SK-N-SH treated with all-trans-retinoic acid at 6 μM for 48 hours (cell line): ENCODE measurements around the gene RFX3.

Source experiments
- ARNTL ChIP-seq: fragments of 450-650 bp; formaldehyde crosslinking; IDR thresholded peaks from 2 replicates; pipeline ENCODE4 v1.5.0; 2020; ENCODE audit warnings: low read depth, mild to moderate bottlenecking, moderate library complexity, borderline replicate concordance
- CREB5 ChIP-seq: fragments of 250-450 bp; sonication (Bioruptor Pico); IDR thresholded peaks from 2 replicates; pipeline ENCODE4 v1.5.1; 2020; ENCODE audit warnings: low read depth, mild to moderate bottlenecking, moderate library complexity
- CSRNP3 ChIP-seq: fragments of 250-450 bp; sonication (Bioruptor Pico); IDR thresholded peaks from 2 replicates; pipeline ENCODE4 v1.5.1; 2021; ENCODE audit warnings: mild to moderate bottlenecking, moderate library complexity
- ESRRG ChIP-seq: fragments of 250-450 bp; sonication (Bioruptor Pico); IDR thresholded peaks from 2 replicates; pipeline ENCODE4 v1.6.1; 2021; ENCODE audit warnings: mild to moderate bottlenecking
- ISL1 ChIP-seq: fragments of 250-450 bp; sonication (Bioruptor Pico); IDR thresholded peaks from 2 replicates; pipeline ENCODE4 v2.1.2; 2022; ENCODE audit warnings: mild to moderate bottlenecking, moderate library complexity
- POU6F1 ChIP-seq: fragments of 250-450 bp; sonication (Bioruptor Pico); IDR thresholded peaks from 2 replicates; pipeline ENCODE4 v1.8.0; 2021; ENCODE audit warnings: low read depth, mild to moderate bottlenecking, moderate library complexity, borderline replicate concordance
- RARB ChIP-seq: fragments of 250-450 bp; sonication (Bioruptor Pico); IDR thresholded peaks from 2 replicates; pipeline ENCODE4 v1.8.0; 2021; ENCODE audit warnings: mild to moderate bottlenecking, moderate library complexity
- ZC3H10 ChIP-seq: fragments of 250-450 bp; sonication (Bioruptor Pico); IDR thresholded peaks from 2 replicates; pipeline ENCODE4 v1.5.1; 2021; ENCODE audit warnings: mild to moderate bottlenecking, moderate library complexity
- ZFP3 ChIP-seq: fragments of 250-450 bp; sonication (Bioruptor Pico); IDR thresholded peaks from 2 replicates; pipeline ENCODE4 v1.5.0; 2020; ENCODE audit warnings: mild to moderate bottlenecking, moderate library complexity
- ZFP30 ChIP-seq: fragments of 450-650 bp; formaldehyde crosslinking; IDR thresholded peaks from 2 replicates; pipeline ENCODE4 v1.5.0; 2022; ENCODE audit warnings: mild to moderate bottlenecking, moderate library complexity
- ZNF565 ChIP-seq: fragments of 450-650 bp; formaldehyde crosslinking; conservative IDR thresholded peaks from 2 replicates; pipeline ENCODE4 v1.5.0; 2020; ENCODE audit warnings: low read depth, mild to moderate bottlenecking, moderate library complexity
- ZNF8 ChIP-seq: fragments of 450-650 bp; formaldehyde crosslinking; IDR thresholded peaks from 2 replicates; pipeline ENCODE4 v1.5.0; 2020; ENCODE audit warnings: mild to moderate bottlenecking, moderate library complexity
- TF ChIP-seq, protein P1 (sequence below): fragments of 250-450 bp; sonication (Bioruptor Pico); IDR thresholded peaks from 2 replicates; pipeline ENCODE4 v1.8.0; 2020; ENCODE audit warnings: mild to moderate bottlenecking, moderate library complexity, borderline replicate concordance

DNA sequence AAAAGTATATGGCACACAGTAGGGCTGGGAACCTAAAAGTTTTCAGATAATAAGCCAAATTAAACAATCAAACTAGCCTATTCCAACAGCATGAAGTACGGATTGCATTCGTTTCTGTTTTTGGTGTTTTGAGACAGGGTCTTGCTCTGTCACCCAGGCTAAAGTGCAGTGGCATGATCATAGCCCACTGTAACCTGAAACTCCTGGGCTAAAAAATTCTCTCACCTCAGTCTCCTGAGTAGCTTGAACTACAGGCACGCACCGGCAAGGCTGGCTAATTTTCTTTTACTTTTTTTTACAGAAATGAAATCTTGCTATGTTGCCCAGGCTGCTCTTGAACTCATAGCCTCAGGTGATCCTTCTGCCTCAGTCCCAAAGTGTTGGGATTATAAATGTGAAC lies 5.2 kb downstream of the RFX3 start:
- TF ChIP-seq ARNTL (CRISPR knock-in tag) (no peak), ZFP3 (no peak), ZNF565 (CRISPR knock-in tag) (no peak), ZFP30 (CRISPR knock-in tag) (no peak), ISL1 (CRISPR knock-in tag) (no peak), CSRNP3 (no peak), ESRRG (no peak), RARB (no peak), CREB5 (CRISPR knock-in tag) (no peak), ZC3H10 (CRISPR knock-in tag) (no peak), ZNF8 (no peak), POU6F1 (CRISPR knock-in tag) (no peak)
- TF ChIP-seq, protein P1, sequence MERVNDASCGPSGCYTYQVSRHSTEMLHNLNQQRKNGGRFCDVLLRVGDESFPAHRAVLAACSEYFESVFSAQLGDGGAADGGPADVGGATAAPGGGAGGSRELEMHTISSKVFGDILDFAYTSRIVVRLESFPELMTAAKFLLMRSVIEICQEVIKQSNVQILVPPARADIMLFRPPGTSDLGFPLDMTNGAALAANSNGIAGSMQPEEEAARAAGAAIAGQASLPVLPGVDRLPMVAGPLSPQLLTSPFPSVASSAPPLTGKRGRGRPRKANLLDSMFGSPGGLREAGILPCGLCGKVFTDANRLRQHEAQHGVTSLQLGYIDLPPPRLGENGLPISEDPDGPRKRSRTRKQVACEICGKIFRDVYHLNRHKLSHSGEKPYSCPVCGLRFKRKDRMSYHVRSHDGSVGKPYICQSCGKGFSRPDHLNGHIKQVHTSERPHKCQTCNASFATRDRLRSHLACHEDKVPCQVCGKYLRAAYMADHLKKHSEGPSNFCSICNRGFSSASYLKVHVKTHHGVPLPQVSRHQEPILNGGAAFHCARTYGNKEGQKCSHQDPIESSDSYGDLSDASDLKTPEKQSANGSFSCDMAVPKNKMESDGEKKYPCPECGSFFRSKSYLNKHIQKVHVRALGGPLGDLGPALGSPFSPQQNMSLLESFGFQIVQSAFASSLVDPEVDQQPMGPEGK (CRISPR knock-in tag), result no peak
